Body of pancreas (tissue), 4 donors: ENCODE measurements around the gene FAM228B. TPM values are rescaled to one million over a fixed set of nuclear protein-coding genes. Genes with fewer than 3 reads are reported as not detected.

ENCODE experiments used
- ATAC-seq: fragments of 150-250 bp; one replicate; pipeline ENCODE4 v1.9.1; 2016
- DNase-seq, 4 donors: peaks; one replicate each; pipeline ENCODE4 v3.0.0-alpha.2; 2019
- H3K27ac ChIP-seq, 4 donors: fragments of 200-600 bp; sonication (generic); 1 replicate in 3 of 4; 2 replicates in 1 of 4; pipeline versions ENCODE4 v1.5.1 to v1.6.1; 2016 to 2019; ENCODE audit warnings: mild to moderate bottlenecking in 1 of 4, mixed read lengths in 1 of 4, moderate library complexity in 1 of 4
- H3K27me3 ChIP-seq, 2 donors: fragments of 200-600 bp; sonication (generic); one replicate each; pipeline ENCODE4 v1.6.0; 2016; ENCODE audit warnings: mild to moderate bottlenecking in 1 of 2
- H3K36me3 ChIP-seq, 2 donors: fragments of 200-600 bp; sonication (generic); replicated peaks in 1 of 2; 2 replicates each; pipeline ENCODE4 v1.5.1; 2016; ENCODE audit warnings: low read depth in 2 of 2; ENCODE audit not compliant: insufficient read depth in 1 of 2
- H3K4me1 ChIP-seq: fragments of 200-600 bp; sonication (generic); one replicate; pipeline ENCODE4 v1.6.0; 2016
- H3K4me3 ChIP-seq, 2 donors: fragments of 200-600 bp; sonication (generic); 1 replicate in 1 of 2; 2 replicates in 1 of 2; pipeline ENCODE4 v1.5.1; 2016 to 2019
- H3K9me3 ChIP-seq, 3 donors: fragments of 200-600 bp; sonication (generic); 1 replicate in 2 of 3; 2 replicates in 1 of 3; pipeline ENCODE4 v1.5.1; 2016
- CTCF ChIP-seq, 7 experiments: fragments of 450-650 bp in 4 of 7; fragments of 200-600 bp in 3 of 7; sonication (generic) in 3 of 7; IDR thresholded peaks; one replicate each; pipeline ENCODE4 v1.5.1; 2016 to 2019; ENCODE audit warnings: antibody characterized with exemption in 7 of 7
- POLR2A ChIP-seq, 3 donors: fragments of 450-650 bp; IDR thresholded peaks; one replicate each; pipeline ENCODE4 v1.6.1; 2016; ENCODE audit warnings: antibody characterized with exemption in 3 of 3, mild to moderate bottlenecking in 2 of 3
- WGBS, 2 donors: methylation state at CpG; one replicate each; pipeline ENCODE4 v1.1.5; 2017; 5-methylcytosine and 5-hydroxymethylcytosine counted together
- intact Hi-C: fragments of 100-400 bp; cut with DNase I; formaldehyde crosslinking; loops from one replicate; pipeline ENCODE4 v1.15.1; 2023
- total RNA-seq, 2 donors: library from RNA; depleted of rRNA; stranded (reverse); fragments of >200 nt; gene quantifications; one replicate each; pipeline ENCODE4 v1.1.0, GENCODE V29; 2016

The FAM228B gene
- total RNA-seq, 2 donors from 2014 or later = 6.5 to 56.7 TPM

GRCh38 chr2:24101992-24102391, 21.3 kb upstream of the FAM228B start:
- DNase-seq (no peak), ATAC-seq (no peak)
- no peaks in the 10 kb centered on the region for H3K27me3 ChIP-seq
- 84 to 89% methylated on average over 2 of the region's 2 CpGs for WGBS, 2 donors
- no peak overlapping the region for H3K27ac ChIP-seq
- intact Hi-C loops = no loop called here
- no peaks in the 10 kb centered on the region for H3K36me3 ChIP-seq
- H3K4me1 ChIP-seq = no peaks in the 10 kb centered on the region
- no peaks in the 10 kb centered on the region for H3K9me3 ChIP-seq
- no peak for TF ChIP-seq POLR2A (IDR thresholded peaks at IDR 0.05)
- no peak for TF ChIP-seq CTCF (IDR thresholded peaks at IDR 0.05)
- H3K4me3 ChIP-seq = no peak overlapping the region

GRCh38 chr2:24102677-24103076, 20.6 kb upstream of the FAM228B start:
- TF ChIP-seq POLR2A (IDR thresholded peaks at IDR 0.05) = no peak
- Histone ChIP-seq H3K27me3 (no peaks in the 10 kb centered on the region), H3K27ac (no peak overlapping the region), H3K9me3 (no peaks in the 10 kb centered on the region), H3K36me3 (no peaks in the 10 kb centered on the region), H3K4me1 (no peaks in the 10 kb centered on the region), H3K4me3 (no peak overlapping the region)
- ATAC-seq (no peak), DNase-seq (no peak)
- WGBS, 2 donors = 92 to 95% methylated on average over 1 of the region's 1 CpG
- intact Hi-C loops = no loop called here

- DNase-seq = no peak
- no peak for ATAC-seq
- intact Hi-C loops = no loop called here
Measured at GRCh38 chr2:24104110-24104650, 19.1 kb upstream of the FAM228B start.

GRCh38 chr2:24104906-24105305, 18.4 kb upstream of the FAM228B start:
- 82% methylated on average over 4 of the region's 4 CpGs; no CpG with 5 or more reads in 1 of the 2 donors for WGBS, 2 donors
- no peaks in the 10 kb centered on the region for H3K36me3 ChIP-seq
- H3K4me1 ChIP-seq = no peaks in the 10 kb centered on the region
- no peak for DNase-seq
- H3K27me3 ChIP-seq = no peaks in the 10 kb centered on the region
- no peak overlapping the region for H3K4me3 ChIP-seq
- intact Hi-C loops = no loop called here
- TF ChIP-seq POLR2A (IDR thresholded peaks at IDR 0.05) (no peak), CTCF (IDR thresholded peaks at IDR 0.05) (no peak)
- no peaks in the 10 kb centered on the region for H3K9me3 ChIP-seq
- H3K27ac ChIP-seq = no peak overlapping the region
- no peak for ATAC-seq

More at GRCh38 chr2:24104110-24104650, 19.1 kb upstream of the FAM228B start:
- TF ChIP-seq POLR2A (IDR thresholded peaks at IDR 0.05) (no peak), CTCF (IDR thresholded peaks at IDR 0.05) (no peak)
- Histone ChIP-seq H3K4me3 (no peak overlapping the region), H3K9me3 (no peaks in the 10 kb centered on the region), H3K4me1 (no peaks in the 10 kb centered on the region), H3K27ac (no peak overlapping the region), H3K27me3 (no peaks in the 10 kb centered on the region), H3K36me3 (no peaks in the 10 kb centered on the region)
- WGBS, 2 donors = 91% methylated on average over 8 of the region's 8 CpGs; no CpG with 5 or more reads in 1 of the 2 donors

- no peaks in the 10 kb centered on the region for H3K9me3 ChIP-seq
- no peak overlapping the region for H3K27ac ChIP-seq
- no peaks in the 10 kb centered on the region for H3K27me3 ChIP-seq
- no peak for DNase-seq
- no peaks in the 10 kb centered on the region for H3K36me3 ChIP-seq
- intact Hi-C loops = no loop called here
- no peak overlapping the region for H3K4me3 ChIP-seq
- H3K4me1 ChIP-seq = no peaks in the 10 kb centered on the region
- no peak for ATAC-seq
- WGBS, 2 donors = 23 to 50% methylated on average over 2 of the region's 2 CpGs
- no peak for TF ChIP-seq POLR2A (IDR thresholded peaks at IDR 0.05)
- no peak for TF ChIP-seq CTCF (IDR thresholded peaks at IDR 0.05)
Measured at GRCh38 chr2:24105816-24106215, 17.5 kb upstream of the FAM228B start.
